ENCODE results near the gene LXN. TPM values are rescaled to one million over a fixed set of nuclear protein-coding genes. Genes with fewer than 3 reads are reported as not detected.

The LXN gene
- total RNA-seq (2014; rRNA removed; shearing (Covaris generic)), result 28.7 and 34.9 TPM in 2 replicates
- polyA plus RNA-seq (2016; fragmentation: Nextera tagmentation; extraction: Ambion mirVana), result 46.8 and 47.3 TPM in 2 replicates

- H2AFZ ChIP-seq, result peak within 1 kb of the TSS; percentile 76
- H3K27me3 ChIP-seq (replicated peaks; ENCODE audit: insufficient read depth), result no peaks in the 10 kb centered on the region
- H3K27ac ChIP-seq, result peak within 1 kb of the TSS; percentile 76
- peaks cover 32% of the 10 kb centered on the region for H3K79me2 ChIP-seq (ENCODE audit: insufficient read depth)
- H3K4me1 ChIP-seq (ENCODE audit: insufficient read depth), result peaks cover 8% of the 10 kb centered on the region; the same call in 1 of the 2 replicates
- no peaks in the 10 kb centered on the region for H4K20me1 ChIP-seq (ENCODE audit: insufficient read depth)
- H3K36me3 ChIP-seq (ENCODE audit: low read depth), result peaks cover 9% of the 10 kb centered on the region
- peaks cover 9% of the 10 kb centered on the region; the same call in 1 of the 2 replicates for H3F3A ChIP-seq (ENCODE audit: insufficient read depth)
- 19% methylated on average over 29 to 30 of the region's 30 CpGs for WGBS, 2 experiments (ENCODE audit: low coverage in 1 of 2, low lambda C conversion rate in 2 of 2, missing lambda C conversion rate in 2 of 2)
- TF ChIP-seq EZH2phosphoT487 (IDR thresholded peaks at IDR 0.05; ENCODE audit: insufficient read depth, low read depth) (no peak), EZH2 (IDR thresholded peaks at IDR 0.05; ENCODE audit: insufficient read depth, poor library complexity, severe bottlenecking) (no peak)
- peak within 1 kb of the TSS; percentile 88 for H3K4me2 ChIP-seq (ENCODE audit: unreplicated experiment)
- peak; percentile 93 for DNase-seq
- no peaks in the 10 kb centered on the region for H3K9me2 ChIP-seq (ENCODE audit: insufficient read depth)
- in situ Hi-C loops (cut with MboI), result no loop called here
- H3K4me3 ChIP-seq, result peak within 1 kb of the TSS; percentile 84
- peak within 1 kb of the TSS; percentile 85 for H3K9ac ChIP-seq
- no peaks in the 10 kb centered on the region for H3K9me3 ChIP-seq (ENCODE audit: low read depth)
Measured at GRCh38 chr3:158672215-158673176, at the start of gene LXN. LXN (minus strand) TSS chr3:158672648; CDS start chr3:158672478, 170 bp downstream.

GRCh38 chr3:158722108-158722507 lies 49.7 kb upstream of the LXN start:
- TF ChIP-seq EZH2phosphoT487 (IDR thresholded peaks at IDR 0.05; ENCODE audit: insufficient read depth, low read depth) (no peak), EZH2 (IDR thresholded peaks at IDR 0.05; ENCODE audit: insufficient read depth, poor library complexity, severe bottlenecking) (no peak)
- H3K79me2 ChIP-seq (ENCODE audit: insufficient read depth), result no peaks in the 10 kb centered on the region
- peaks cover 56% of the 10 kb centered on the region for H3K4me1 ChIP-seq (ENCODE audit: insufficient read depth)
- no peak overlapping the region for H3K4me3 ChIP-seq
- no peaks in the 10 kb centered on the region for H3K9me3 ChIP-seq (ENCODE audit: low read depth)
- H3K4me2 ChIP-seq (ENCODE audit: unreplicated experiment), result no peak overlapping the region
- 93 to 100% methylated on average over 1 of the region's 1 CpG for WGBS, 2 experiments (ENCODE audit: low coverage in 1 of 2, low lambda C conversion rate in 2 of 2, missing lambda C conversion rate in 2 of 2)
- in situ Hi-C loops (cut with MboI), result no loop called here
- no peak overlapping the region for H3K9ac ChIP-seq
- no peaks in the 10 kb centered on the region for H3K9me2 ChIP-seq (ENCODE audit: insufficient read depth)
- no peaks in the 10 kb centered on the region for H4K20me1 ChIP-seq (ENCODE audit: insufficient read depth)
- H3K36me3 ChIP-seq (ENCODE audit: low read depth), result no peaks in the 10 kb centered on the region
- no peak overlapping the region for H2AFZ ChIP-seq
- H3K27me3 ChIP-seq (replicated peaks; ENCODE audit: insufficient read depth), result no peaks in the 10 kb centered on the region
- H3K27ac ChIP-seq, result peak overlapping the region; percentile 54; the same call in 1 of the 2 replicates
- no peak for DNase-seq
- H3F3A ChIP-seq (ENCODE audit: insufficient read depth), result peaks cover 40% of the 10 kb centered on the region

- H2AFZ ChIP-seq, result no peak overlapping the region
- H3K9me3 ChIP-seq (ENCODE audit: low read depth), result no peaks in the 10 kb centered on the region
- DNase-seq, result peak; percentile 84
- no peaks in the 10 kb centered on the region for H3K36me3 ChIP-seq (ENCODE audit: low read depth)
- no peak overlapping the region for H3K9ac ChIP-seq
- H3K4me1 ChIP-seq (ENCODE audit: insufficient read depth), result peaks cover 40% of the 10 kb centered on the region
- H3K27me3 ChIP-seq (replicated peaks; ENCODE audit: insufficient read depth), result no peaks in the 10 kb centered on the region
- H3K79me2 ChIP-seq (ENCODE audit: insufficient read depth), result no peaks in the 10 kb centered on the region
- no peak overlapping the region for H3K4me2 ChIP-seq (ENCODE audit: unreplicated experiment)
- in situ Hi-C loops (cut with MboI), result no loop called here
- TF ChIP-seq EZH2 (IDR thresholded peaks at IDR 0.05; ENCODE audit: insufficient read depth, poor library complexity, severe bottlenecking), result no peak
- TF ChIP-seq EZH2phosphoT487 (IDR thresholded peaks at IDR 0.05; ENCODE audit: insufficient read depth, low read depth), result peak; percentile 82; the same call in 1 of the 2 replicates
- 48 to 53% methylated on average over 5 of the region's 5 CpGs for WGBS, 2 experiments (ENCODE audit: low coverage in 1 of 2, low lambda C conversion rate in 2 of 2, missing lambda C conversion rate in 2 of 2)
- no peaks in the 10 kb centered on the region for H3K9me2 ChIP-seq (ENCODE audit: insufficient read depth)
- peaks cover 17% of the 10 kb centered on the region for H3F3A ChIP-seq (ENCODE audit: insufficient read depth)
- H3K4me3 ChIP-seq, result no peak overlapping the region
- H3K27ac ChIP-seq, result peak overlapping the region; percentile 41; the same call in 1 of the 2 replicates
- H4K20me1 ChIP-seq (ENCODE audit: insufficient read depth), result no peaks in the 10 kb centered on the region
Measured at GRCh38 chr3:158718490-158719170, 46.2 kb upstream of the LXN start.

- TF ChIP-seq EZH2 (IDR thresholded peaks at IDR 0.05; ENCODE audit: insufficient read depth, poor library complexity, severe bottlenecking), result no peak
- TF ChIP-seq EZH2phosphoT487 (IDR thresholded peaks at IDR 0.05; ENCODE audit: insufficient read depth, low read depth), result no peak
- Histone ChIP-seq H3K27ac (no peak overlapping the region), H3K36me3 (ENCODE audit: low read depth) (no peaks in the 10 kb centered on the region), H3K9ac (no peak overlapping the region), H3K27me3 (replicated peaks; ENCODE audit: insufficient read depth) (no peaks in the 10 kb centered on the region), H3K9me2 (ENCODE audit: insufficient read depth) (no peaks in the 10 kb centered on the region), H3F3A (ENCODE audit: insufficient read depth) (peaks cover 13% of the 10 kb centered on the region; the same call in 1 of the 2 replicates), H2AFZ (no peak overlapping the region), H4K20me1 (ENCODE audit: insufficient read depth) (no peaks in the 10 kb centered on the region), H3K9me3 (ENCODE audit: low read depth) (no peaks in the 10 kb centered on the region), H3K4me3 (no peak overlapping the region), H3K4me1 (ENCODE audit: insufficient read depth) (peaks cover 41% of the 10 kb centered on the region), H3K79me2 (ENCODE audit: insufficient read depth) (no peaks in the 10 kb centered on the region), H3K4me2 (ENCODE audit: unreplicated experiment) (no peak overlapping the region)
- in situ Hi-C loops (cut with MboI), result no loop called here
- 93 to 100% methylated on average over 2 of the region's 2 CpGs for WGBS, 2 experiments (ENCODE audit: low coverage in 1 of 2, low lambda C conversion rate in 2 of 2, missing lambda C conversion rate in 2 of 2)
- no peak for DNase-seq
Measured at GRCh38 chr3:158717576-158717975, 45.1 kb upstream of the LXN start.

All from GM23248 (cell line).